ENCODE data around the gene CRYM. TPM values are rescaled to one million over a fixed set of nuclear protein-coding genes. Genes with fewer than 3 reads are reported as not detected.
"Not testable (repeated sequence)": the region's sequence is repeated elsewhere in the genome, so short reads cannot be mapped to it uniquely, and the experiment has no call there.

CRYM gene
- total RNA-seq, 2 experiments from 2014 or later: not detected

GRCh38 chr16:21324267-21324666 is 46.2 kb upstream of the CRYM start:
- ChIA-PET POLR2A (no interaction called here), CTCF (no interaction called here)
- peaks cover 8% of the 10 kb centered on the region for H3K9me3 Mint-ChIP-seq
- H3K27me3 Mint-ChIP-seq: peaks cover 18% of the 10 kb centered on the region
- no peaks in the 10 kb centered on the region for H3K36me3 ChIP-seq (ENCODE audit: insufficient read depth, low read length)
- no peak for ATAC-seq (ENCODE audit: poor library complexity)
- H3K4me3 Mint-ChIP-seq: no peak overlapping the region
- H3K27ac ChIP-seq (ENCODE audit: low read depth in 1 of 2, low read length in 2 of 2): no peak overlapping the region
- H3K4me1 Mint-ChIP-seq (ENCODE audit: low read depth): no peaks in the 10 kb centered on the region
- no peak for DNase-seq
- H3K4me1 ChIP-seq (ENCODE audit: insufficient read depth, low read length): no peaks in the 10 kb centered on the region
- H3K4me3 ChIP-seq (ENCODE audit: low read length): no peak overlapping the region
- no peaks in the 10 kb centered on the region for H3K27me3 ChIP-seq (ENCODE audit: control insufficient read depth in 1 of 2, insufficient read depth in 2 of 2, low read length in 2 of 2)
- H3K27ac Mint-ChIP-seq: no peak overlapping the region
- peaks cover 0 to 4% of the 10 kb centered on the region in 2 experiments for H3K9me3 ChIP-seq (ENCODE audit: control insufficient read depth in 1 of 2, insufficient read depth in 1 of 2, low read length in 2 of 2)
- TF ChIP-seq CTCF (IDR thresholded peaks at IDR 0.05): no peak
- intact Hi-C loops (cut with DNase I, micrococcal nuclease): no loop called here
- H3K36me3 Mint-ChIP-seq (ENCODE audit: low read depth): no peaks in the 10 kb centered on the region

GRCh38 chr16:21322251-21322650 is 44.2 kb upstream of the CRYM start:
- H3K9me3 ChIP-seq (ENCODE audit: control insufficient read depth in 1 of 2, insufficient read depth in 1 of 2, low read length in 2 of 2); H3K4me1 ChIP-seq (ENCODE audit: insufficient read depth, low read length); ATAC-seq (ENCODE audit: poor library complexity); intact Hi-C loops (cut with DNase I, micrococcal nuclease); CTCF ChIA-PET; H3K27me3 ChIP-seq (ENCODE audit: control insufficient read depth in 1 of 2, insufficient read depth in 2 of 2, low read length in 2 of 2); H3K27ac ChIP-seq (ENCODE audit: low read depth in 1 of 2, low read length in 2 of 2); H3K36me3 Mint-ChIP-seq (ENCODE audit: low read depth); H3K4me3 Mint-ChIP-seq; H3K36me3 ChIP-seq (ENCODE audit: insufficient read depth, low read length); DNase-seq; H3K9me3 Mint-ChIP-seq; H3K4me1 Mint-ChIP-seq (ENCODE audit: low read depth); H3K27ac Mint-ChIP-seq; POLR2A ChIA-PET; H3K4me3 ChIP-seq (ENCODE audit: low read length): not testable (repeated sequence)
- peaks cover 10% of the 10 kb centered on the region for H3K27me3 Mint-ChIP-seq

GRCh38 chr16:21321736-21322135 is 43.6 kb upstream of the CRYM start:
- POLR2A ChIA-PET: no interaction called here
- CTCF ChIA-PET: no interaction called here

More at GRCh38 chr16:21321736-21322135, 43.6 kb upstream of the CRYM start:
- DNase-seq (no peak), ATAC-seq (ENCODE audit: poor library complexity) (no peak)
- H3K4me1 ChIP-seq (ENCODE audit: insufficient read depth, low read length): no peaks in the 10 kb centered on the region
- H3K27ac Mint-ChIP-seq: no peak overlapping the region
- H3K9me3 ChIP-seq (ENCODE audit: control insufficient read depth in 1 of 2, insufficient read depth in 1 of 2, low read length in 2 of 2): no peaks in the 10 kb centered on the region
- H3K4me3 Mint-ChIP-seq: no peak overlapping the region
- H3K27me3 Mint-ChIP-seq: peaks cover 7% of the 10 kb centered on the region
- TF ChIP-seq CTCF (IDR thresholded peaks at IDR 0.05): no peak
- no peaks in the 10 kb centered on the region for H3K9me3 Mint-ChIP-seq
- no peaks in the 10 kb centered on the region for H3K36me3 Mint-ChIP-seq (ENCODE audit: low read depth)
- no peaks in the 10 kb centered on the region for H3K27me3 ChIP-seq (ENCODE audit: control insufficient read depth in 1 of 2, insufficient read depth in 2 of 2, low read length in 2 of 2)
- intact Hi-C loops (cut with DNase I, micrococcal nuclease): no loop called here
- no peak overlapping the region for H3K27ac ChIP-seq (ENCODE audit: low read depth in 1 of 2, low read length in 2 of 2)
- no peak overlapping the region for H3K4me3 ChIP-seq (ENCODE audit: low read length)
- no peaks in the 10 kb centered on the region for H3K4me1 Mint-ChIP-seq (ENCODE audit: low read depth)
- no peaks in the 10 kb centered on the region for H3K36me3 ChIP-seq (ENCODE audit: insufficient read depth, low read length)

All from CD4-positive, alpha-beta T cell (primary cell).